HG03159 (cell line): ENCODE measurements around the gene FAM184B.
"Not testable (repeated sequence)": the region's sequence is repeated elsewhere in the genome, so short reads cannot be mapped to it uniquely, and the experiment has no call there.

Experiments used
- ATAC-seq: cut with Tn5 transposase; IDR thresholded peaks from one replicate; pipeline ENCODE4 v1.9.1; 2021; ENCODE audit warnings: mild to moderate bottlenecking, moderate library complexity; ENCODE audit not compliant: unreplicated experiment

The FAM184B gene

GRCh38 chr4:17690135-17690534 is 91.3 kb downstream of the FAM184B start:
- no peak for ATAC-seq

- no peak for ATAC-seq
Measured at GRCh38 chr4:17688011-17688441, 93.4 kb downstream of the FAM184B start.

- ATAC-seq = no peak
Measured at GRCh38 chr4:17687237-17687857, 94.1 kb downstream of the FAM184B start.

GRCh38 chr4:17684648-17685047 is 96.8 kb downstream of the FAM184B start:
- not testable (repeated sequence) for ATAC-seq

GRCh38 chr4:17682222-17682566 is 99.2 kb downstream of the FAM184B start:
- no peak for ATAC-seq

GRCh38 chr4:17681281-17682221 is 99.9 kb downstream of the FAM184B start:
- no peak for ATAC-seq

GRCh38 chr4:17680559-17681280 is 100.7 kb downstream of the FAM184B start:
- ATAC-seq = no peak

- ATAC-seq = no peak
Measured at GRCh38 chr4:17670423-17670822, 111.0 kb downstream of the FAM184B start.

- peak; percentile 26 for ATAC-seq
Measured at GRCh38 chr4:17667653-17668201, 113.7 kb downstream of the FAM184B start.

GRCh38 chr4:17667253-17667652 is 114.2 kb downstream of the FAM184B start:
- no peak for ATAC-seq

- no peak for ATAC-seq
Measured at GRCh38 chr4:17665852-17666251, 115.6 kb downstream of the FAM184B start.

GRCh38 chr4:17665346-17665745 is 116.1 kb downstream of the FAM184B start:
- ATAC-seq = peak; percentile 18

- ATAC-seq = peak; percentile 96
Measured at GRCh38 chr4:17664755-17665154, 116.7 kb downstream of the FAM184B start.

- ATAC-seq = no peak
Measured at GRCh38 chr4:17662694-17663093, 118.7 kb downstream of the FAM184B start.

- not testable (repeated sequence) for ATAC-seq
Measured at GRCh38 chr4:17659196-17659595, 122.2 kb downstream of the FAM184B start.

GRCh38 chr4:17657849-17658248 is 123.6 kb downstream of the FAM184B start:
- no peak for ATAC-seq

GRCh38 chr4:17657090-17657489 is 124.3 kb downstream of the FAM184B start:
- no peak for ATAC-seq

GRCh38 chr4:17654701-17655100 is 126.7 kb downstream of the FAM184B start:
- ATAC-seq = no peak

- no peak for ATAC-seq
Measured at GRCh38 chr4:17650406-17650805, 131.0 kb downstream of the FAM184B start.

- no peak for ATAC-seq
Measured at GRCh38 chr4:17647927-17648326, 133.5 kb downstream of the FAM184B start.

GRCh38 chr4:17647176-17647806 is 134.1 kb downstream of the FAM184B start:
- no peak for ATAC-seq
